Left renal cortex interstitium (tissue), 4 donors: ENCODE results near the gene ASB11. TPM values are rescaled to one million over a fixed set of nuclear protein-coding genes. Genes with fewer than 3 reads are reported as not detected.

Experiments used
- DNase-seq, 4 donors: peaks; one replicate each; pipeline ENCODE4 v3.0.0-alpha.2; 2013; ENCODE audit warnings: low read depth in 4 of 4, low spot score in 2 of 4, missing footprints in 1 of 4
- polyA plus RNA-seq, 4 donors: library from polyadenylated mRNA; unstranded; fragments of 120-200 nt; gene quantifications; one replicate each; pipeline ENCODE4 v1.2.1, GENCODE V29; 2013; ENCODE audit not compliant: insufficient read length in 4 of 4

The ASB11 gene
- polyA plus RNA-seq, 4 donors, result 0.08 TPM; not detected in 3

DNA sequence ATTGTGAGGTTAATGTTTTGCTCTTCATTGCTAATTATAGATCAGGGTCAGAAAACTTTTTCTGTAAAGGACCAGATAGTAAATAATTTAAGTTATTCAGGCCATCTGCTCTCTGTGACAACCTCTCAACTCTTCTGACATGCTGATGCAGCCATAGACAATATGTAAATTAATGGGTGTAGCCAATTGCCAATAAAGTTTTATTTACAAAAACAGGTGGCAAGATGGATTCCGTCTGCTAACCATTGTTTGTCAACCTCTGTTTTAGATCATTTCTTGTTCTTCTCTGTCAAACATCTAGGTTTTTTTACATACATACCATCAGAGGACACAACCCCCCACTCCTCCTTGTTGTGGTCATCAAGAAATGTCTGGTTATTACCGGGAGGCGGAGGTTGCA is 79.3 kb downstream of the ASB11 start:
- no peak for DNase-seq

DNA sequence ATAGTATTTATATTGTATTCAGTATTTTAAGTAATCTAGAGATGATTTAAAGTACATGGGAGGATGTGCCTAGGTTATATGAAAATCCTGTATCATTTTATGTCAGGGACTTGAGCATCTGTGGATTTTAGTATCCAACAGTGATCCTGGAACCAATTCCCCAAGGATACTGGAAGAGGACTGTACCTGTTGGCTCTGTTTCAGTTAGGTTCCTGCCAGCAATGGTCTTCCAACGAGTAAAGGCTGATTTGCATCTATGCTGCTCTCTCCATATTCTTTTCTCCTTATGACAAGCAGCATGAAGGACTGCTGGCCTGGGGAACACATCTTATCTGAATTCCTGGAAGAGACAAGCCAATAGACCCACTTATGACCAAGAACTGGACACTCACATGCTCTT is 80.4 kb downstream of the ASB11 start:
- DNase-seq, result no peak

DNA sequence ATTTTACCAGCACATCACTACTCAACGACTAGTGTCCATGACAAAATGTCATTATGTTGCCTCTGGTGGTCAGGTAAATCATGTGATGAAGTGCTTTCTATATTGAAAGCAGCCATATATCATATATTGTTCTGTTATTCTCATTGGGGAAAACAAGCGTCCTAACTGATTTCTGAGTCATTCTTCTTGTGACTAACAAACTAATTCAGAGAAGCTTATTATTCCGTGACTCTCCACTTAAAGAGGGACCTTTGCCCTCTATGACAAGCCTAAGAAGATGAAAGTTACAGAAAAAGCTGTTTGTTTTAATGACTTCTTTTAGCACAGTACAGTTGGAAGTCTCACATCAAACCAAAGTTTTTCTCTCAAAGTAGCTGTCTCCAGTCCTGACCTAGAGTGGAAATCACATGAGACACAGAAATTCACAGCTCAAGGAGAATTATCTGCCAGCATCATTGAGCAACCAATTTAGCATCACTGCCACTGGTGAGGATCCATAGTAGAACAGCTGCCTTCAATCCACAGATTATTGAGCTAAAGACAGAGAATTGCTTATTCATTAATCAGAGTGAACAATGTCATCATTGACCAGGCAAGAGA is 81.9 kb downstream of the ASB11 start:
- no peak for DNase-seq

Other genes with a start within 250 kb of the ASB11 start
- 10 to 100 TPM; 11.2 to 14.5 (median 13.1) TPM for gene ASB9, start 45.6 kb downstream of the ASB11 start, polyA plus RNA-seq
- gene PIGA, start 19.9 kb upstream of the ASB11 start, polyA plus RNA-seq, result 10 to 100 TPM; 13.4 to 22.8 (median 16.9) TPM
- gene VEGFD, start 68.8 kb upstream of the ASB11 start, polyA plus RNA-seq, result under 1 TPM; 0.39 to 0.85 (median 0.61) TPM
- gene PIR, start 177.7 kb upstream of the ASB11 start, polyA plus RNA-seq, result 1 to 10 TPM; 3.3 to 5.6 (median 4.5) TPM
- gene BMX, start 185.2 kb upstream of the ASB11 start, polyA plus RNA-seq, result under 1 TPM; 0.29 to 0.45 (median 0.37) TPM